RCC 7860 (cell line): ENCODE data around the gene SFN.
"Not testable (repeated sequence)": the region's sequence is repeated elsewhere in the genome, so short reads cannot be mapped to it uniquely, and the experiment has no call there.

ENCODE experiments used
- DNase-seq: peaks from one replicate; pipeline ENCODE4 v3.0.0-alpha.2; 2015; ENCODE audit warnings: low spot score
- FAIRE-seq: peaks from 2 replicates; lab custom pipeline; 2012; peaks lifted over from hg19 to GRCh38; lab: Jason Lieb, UNC

The SFN gene

GRCh38 chr1:26861889-26862378, 1.0 kb upstream of the SFN start:
- FAIRE-seq (no peak), DNase-seq (peak; percentile 7)

GRCh38 chr1:26863685-26864077, 732 bp downstream of the SFN start:
- FAIRE-seq: no peak
- DNase-seq: no peak

GRCh38 chr1:26864610-26865480, 1.9 kb downstream of the SFN start:
- FAIRE-seq: peak; percentile 88
- peak; percentile 97 for DNase-seq

GRCh38 chr1:26873097-26873496, 10.1 kb downstream of the SFN start:
- FAIRE-seq, DNase-seq: not testable (repeated sequence)

- DNase-seq: no peak
- no peak for FAIRE-seq
These were observed 11.9 kb downstream of the SFN start for GRCh38 chr1:26874896-26875295.

GRCh38 chr1:26877326-26877725, 14.4 kb downstream of the SFN start:
- FAIRE-seq (no peak), DNase-seq (no peak)

GRCh38 chr1:26879793-26880192, 16.8 kb downstream of the SFN start:
- FAIRE-seq: no peak
- DNase-seq: no peak

GRCh38 chr1:26881611-26882010, 18.7 kb downstream of the SFN start:
- FAIRE-seq, DNase-seq: not testable (repeated sequence)

GRCh38 chr1:26882696-26883463, 19.9 kb downstream of the SFN start:
- FAIRE-seq: no peak
- no peak for DNase-seq

- FAIRE-seq (no peak), DNase-seq (peak; percentile 23)
These were observed 24.2 kb downstream of the SFN start for GRCh38 chr1:26887125-26887524.

GRCh38 chr1:26888231-26888630, 25.3 kb downstream of the SFN start:
- FAIRE-seq (no peak), DNase-seq (no peak)

GRCh38 chr1:26889551-26890466, 26.9 kb downstream of the SFN start, which contains the start of gene GPN2:
GPN2 (minus strand) TSS chr1:26890283; CDS start chr1:26890096, 187 bp downstream.
- DNase-seq: peak; percentile 65
- no peak for FAIRE-seq

GRCh38 chr1:26890467-26890796, 27.5 kb downstream of the SFN start:
- no peak for FAIRE-seq

GRCh38 chr1:26894263-26894662, 31.3 kb downstream of the SFN start:
- DNase-seq (no peak), FAIRE-seq (no peak)

More at GRCh38 chr1:26890467-26890796, 27.5 kb downstream of the SFN start:
- DNase-seq: no peak

GRCh38 chr1:26897351-26897750, 34.4 kb downstream of the SFN start:
- FAIRE-seq: no peak
- no peak for DNase-seq

- DNase-seq (peak; percentile 83), FAIRE-seq (peak; percentile 65)
These were observed 37.3 kb downstream of the SFN start, which contains the start of gene GPATCH3 for GRCh38 chr1:26900001-26900814. GPATCH3 (minus strand) TSS chr1:26900467; CDS start chr1:26900442, 25 bp downstream.

- FAIRE-seq: no peak
These were observed 38.0 kb downstream of the SFN start for GRCh38 chr1:26900815-26901511.

GRCh38 chr1:26907071-26907917, 44.3 kb downstream of the SFN start:
- FAIRE-seq: peak; percentile 95

More at GRCh38 chr1:26900815-26901511, 38.0 kb downstream of the SFN start:
- DNase-seq: no peak

More at GRCh38 chr1:26907071-26907917, 44.3 kb downstream of the SFN start:
- peak; percentile 94 for DNase-seq
